GM21360 (cell line): ENCODE results near the gene FRMD4B.

Source experiments
- ATAC-seq: cut with Tn5 transposase; IDR thresholded peaks from one replicate; pipeline ENCODE4 v1.9.1; 2021; ENCODE audit warnings: mild to moderate bottlenecking, moderate library complexity; ENCODE audit not compliant: unreplicated experiment

Gene FRMD4B

GRCh38 chr3:69210068-69210730 lies 175.7 kb downstream of the FRMD4B start:
- ATAC-seq: no peak

- no peak for ATAC-seq
These were observed 176.5 kb downstream of the FRMD4B start for GRCh38 chr3:69209413-69209812.

- no peak for ATAC-seq
These were observed 178.9 kb downstream of the FRMD4B start for GRCh38 chr3:69207031-69207430.

GRCh38 chr3:69205385-69205784 lies 180.5 kb downstream of the FRMD4B start:
- ATAC-seq: no peak

GRCh38 chr3:69204315-69204957 lies 181.5 kb downstream of the FRMD4B start:
- peak; percentile 63 for ATAC-seq

- no peak for ATAC-seq
These were observed 182.1 kb downstream of the FRMD4B start for GRCh38 chr3:69203631-69204314.

GRCh38 chr3:69201658-69202057 lies 184.2 kb downstream of the FRMD4B start:
- no peak for ATAC-seq

- ATAC-seq: no peak
These were observed 185.4 kb downstream of the FRMD4B start for GRCh38 chr3:69200384-69201068.

- no peak for ATAC-seq
These were observed 185.9 kb downstream of the FRMD4B start for GRCh38 chr3:69199942-69200341.

- no peak for ATAC-seq
These were observed 187.9 kb downstream of the FRMD4B start for GRCh38 chr3:69197922-69198530.

- no peak for ATAC-seq
These were observed 188.4 kb downstream of the FRMD4B start for GRCh38 chr3:69197455-69197854.

- no peak for ATAC-seq
These were observed 189.0 kb downstream of the FRMD4B start for GRCh38 chr3:69196876-69197275.

GRCh38 chr3:69194431-69195165 lies 191.3 kb downstream of the FRMD4B start:
- ATAC-seq: no peak

- no peak for ATAC-seq
These were observed 192.1 kb downstream of the FRMD4B start for GRCh38 chr3:69193749-69194148.

- no peak for ATAC-seq
These were observed 194.4 kb downstream of the FRMD4B start for GRCh38 chr3:69191516-69191915.

GRCh38 chr3:69189487-69189886 lies 196.4 kb downstream of the FRMD4B start:
- no peak for ATAC-seq

- no peak for ATAC-seq
These were observed 199.3 kb downstream of the FRMD4B start for GRCh38 chr3:69186575-69187093.

GRCh38 chr3:69182588-69183316 lies 203.1 kb downstream of the FRMD4B start:
- ATAC-seq: no peak

- no peak for ATAC-seq
These were observed 204.2 kb downstream of the FRMD4B start for GRCh38 chr3:69181592-69182211.
